Stimulated activated CD4-positive, alpha-beta T cell treated with anti-CD3 and anti-CD28 coated beads, Interleukin-12 subunit alpha, Interleukin-12 subunit beta, amount 100 ng/mL, for 24 hours (primary cell): ENCODE results near the gene FUT2.

Experiments
- DNase-seq, 2 experiments: peaks; one replicate each; pipeline ENCODE4 v3.0.0-alpha.2; 2020; ENCODE audit warnings: low read depth in 2 of 2

The FUT2 gene

GRCh38 chr19:48726556-48726955, 30.8 kb downstream of the FUT2 start:
- no peak for DNase-seq

GRCh38 chr19:48728911-48729664, 33.3 kb downstream of the FUT2 start:
- no peak for DNase-seq

GRCh38 chr19:48731452-48731851, 35.7 kb downstream of the FUT2 start:
- no peak for DNase-seq

GRCh38 chr19:48734625-48735024, 38.9 kb downstream of the FUT2 start:
- no peak for DNase-seq

- no peak for DNase-seq
Observed at GRCh38 chr19:48735031-48735615, 39.4 kb downstream of the FUT2 start.

- DNase-seq, result no peak
Observed at GRCh38 chr19:48737360-48737998, 41.7 kb downstream of the FUT2 start.

GRCh38 chr19:48738557-48739403, 43.0 kb downstream of the FUT2 start:
- peak; percentile 80 to 95 for DNase-seq

GRCh38 chr19:48739404-48740163, 43.8 kb downstream of the FUT2 start:
- no peak for DNase-seq

- DNase-seq, result no peak
Observed at GRCh38 chr19:48740164-48740972, 44.6 kb downstream of the FUT2 start, which contains the start of gene RASIP1. Gene RASIP1 (minus strand): TSS chr19:48740610. CDS start chr19:48740282, 328 bp downstream.

GRCh38 chr19:48741129-48741999, 45.6 kb downstream of the FUT2 start:
- no peak for DNase-seq

- DNase-seq, result no peak
Observed at GRCh38 chr19:48742096-48742495, 46.3 kb downstream of the FUT2 start.

- DNase-seq, result peak in 1 of 2 experiments; percentile 41
Observed at GRCh38 chr19:48745208-48745995, 49.6 kb downstream of the FUT2 start.

- no peak for DNase-seq
Observed at GRCh38 chr19:48746110-48746509, 50.3 kb downstream of the FUT2 start.

GRCh38 chr19:48746738-48747575, 51.2 kb downstream of the FUT2 start, which contains the start of gene IZUMO1:
Gene IZUMO1 (minus strand): TSS chr19:48746909. CDS start chr19:48745859, 1,050 bp downstream.
- peak in 1 of 2 experiments; percentile 52 for DNase-seq

GRCh38 chr19:48749571-48750198, 53.9 kb downstream of the FUT2 start:
- DNase-seq, result no peak

GRCh38 chr19:48750351-48750750, 54.6 kb downstream of the FUT2 start:
- DNase-seq, result no peak
